Activated T-helper 2 cell treated with anti-CD3 and anti-CD28 coated beads, Interferon-gamma antibody, Interleukin-2, Interleukin-4, amounts not matched to agents 10 μg/mL and 5 μg/mL and 100 μg/mL, durations not matched to agents 14 hours and 24 hours and 36 hours (primary cell): ENCODE measurements around the gene EVX1. TPM values are rescaled to one million over a fixed set of nuclear protein-coding genes. Genes with fewer than 3 reads are reported as not detected.

Source experiments
- DNase-seq: peaks from one replicate; pipeline ENCODE4 v3.0.0; 2021; ENCODE audit warnings: low spot score
- H3K27ac Mint-ChIP-seq: one replicate; pipeline ENCODE4 v1.8.0; 2021; ENCODE audit warnings: mixed read lengths
- H3K27me3 Mint-ChIP-seq: one replicate; pipeline ENCODE4 v1.8.0; 2021; ENCODE audit warnings: low read depth, mixed read lengths
- H3K36me3 Mint-ChIP-seq: one replicate; pipeline ENCODE4 v1.8.0; 2021; ENCODE audit warnings: low read depth, mixed read lengths
- H3K4me1 Mint-ChIP-seq: one replicate; pipeline ENCODE4 v1.8.0; 2021; ENCODE audit warnings: low read depth, mixed read lengths
- H3K4me3 Mint-ChIP-seq: one replicate; pipeline ENCODE4 v1.8.0; 2021; ENCODE audit warnings: low read depth, mild to moderate bottlenecking, moderate library complexity, mixed read lengths
- H3K9me3 Mint-ChIP-seq: one replicate; pipeline ENCODE4 v1.8.0; 2021; ENCODE audit warnings: mixed read lengths
- intact Hi-C: fragments of 100-400 bp; cut with micrococcal nuclease; formaldehyde crosslinking; loops from one replicate; pipeline ENCODE4 v1.15.1; 2023
- total RNA-seq: library from RNA; stranded (reverse); gene quantifications from 2 replicates; pipeline ENCODE4 v1.2.3, GENCODE V29; 2022

The EVX1 gene
- total RNA-seq, 1 donor from 2014 or later = not detected

GRCh38 chr7:27200761-27201579 lies 41.6 kb upstream of the EVX1 start:
- DNase-seq = no peak
- intact Hi-C loops = loop anchor here (2.0 kb wide), 1 partner anchor 14 kb away; no protein-coding TSS in a partner anchor
- no peak overlapping the region for H3K27ac Mint-ChIP-seq

GRCh38 chr7:27201580-27202017 lies 41.0 kb upstream of the EVX1 start:
- DNase-seq = no peak
- peaks cover 4% of the 10 kb centered on the region for H3K4me1 Mint-ChIP-seq
- H3K4me3 Mint-ChIP-seq = no peak overlapping the region
- H3K36me3 Mint-ChIP-seq = no peaks in the 10 kb centered on the region
- intact Hi-C loops = loop anchor here (1.0 to 2.0 kb wide), 2 partner anchors 15 to 37 kb away; no protein-coding TSS in a partner anchor
- no peaks in the 10 kb centered on the region for H3K9me3 Mint-ChIP-seq
- no peak overlapping the region for H3K27ac Mint-ChIP-seq
- H3K27me3 Mint-ChIP-seq = peaks cover 83% of the 10 kb centered on the region

More at GRCh38 chr7:27200761-27201579, 41.6 kb upstream of the EVX1 start:
- Mint-ChIP-seq H3K4me3 (no peak overlapping the region), H3K9me3 (no peaks in the 10 kb centered on the region), H3K4me1 (peaks cover 6% of the 10 kb centered on the region), H3K36me3 (no peaks in the 10 kb centered on the region), H3K27me3 (peaks cover 83% of the 10 kb centered on the region)

GRCh38 chr7:27202018-27202861 lies 40.4 kb upstream of the EVX1 start:
- no peak overlapping the region for H3K27ac Mint-ChIP-seq
- intact Hi-C loops = loop anchor here (1.0 kb wide), 1 partner anchor 36 kb away; no protein-coding TSS in a partner anchor
- no peaks in the 10 kb centered on the region for H3K9me3 Mint-ChIP-seq
- H3K36me3 Mint-ChIP-seq = no peaks in the 10 kb centered on the region
- peaks cover 83% of the 10 kb centered on the region for H3K27me3 Mint-ChIP-seq
- no peak overlapping the region for H3K4me3 Mint-ChIP-seq
- DNase-seq = no peak
- H3K4me1 Mint-ChIP-seq = peaks cover 4% of the 10 kb centered on the region

GRCh38 chr7:27202862-27203134 lies 39.8 kb upstream of the EVX1 start:
- no peak overlapping the region for H3K4me3 Mint-ChIP-seq
- no peaks in the 10 kb centered on the region for H3K9me3 Mint-ChIP-seq
- peaks cover 4% of the 10 kb centered on the region for H3K4me1 Mint-ChIP-seq
- no peak for DNase-seq
- no peaks in the 10 kb centered on the region for H3K36me3 Mint-ChIP-seq
- intact Hi-C loops = loop anchor here (1.0 kb wide), 1 partner anchor 36 kb away; no protein-coding TSS in a partner anchor
- no peak overlapping the region for H3K27ac Mint-ChIP-seq
- peaks cover 83% of the 10 kb centered on the region for H3K27me3 Mint-ChIP-seq

GRCh38 chr7:27203365-27203953 lies 39.1 kb upstream of the EVX1 start:
- H3K27me3 Mint-ChIP-seq = peaks cover 81% of the 10 kb centered on the region
- no peak overlapping the region for H3K4me3 Mint-ChIP-seq
- intact Hi-C loops = no loop called here
- no peaks in the 10 kb centered on the region for H3K9me3 Mint-ChIP-seq
- H3K27ac Mint-ChIP-seq = no peak overlapping the region
- H3K4me1 Mint-ChIP-seq = peaks cover 4% of the 10 kb centered on the region
- DNase-seq = no peak
- no peaks in the 10 kb centered on the region for H3K36me3 Mint-ChIP-seq

GRCh38 chr7:27203964-27204594 lies 38.5 kb upstream of the EVX1 start:
- H3K36me3 Mint-ChIP-seq = no peaks in the 10 kb centered on the region
- no peaks in the 10 kb centered on the region for H3K9me3 Mint-ChIP-seq
- no peak for DNase-seq
- intact Hi-C loops = no loop called here
- peaks cover 4% of the 10 kb centered on the region for H3K4me1 Mint-ChIP-seq
- H3K27ac Mint-ChIP-seq = no peak overlapping the region
- peaks cover 80% of the 10 kb centered on the region for H3K27me3 Mint-ChIP-seq
- H3K4me3 Mint-ChIP-seq = no peak overlapping the region

GRCh38 chr7:27204851-27205322 lies 37.7 kb upstream of the EVX1 start:
- no peak overlapping the region for H3K4me3 Mint-ChIP-seq
- H3K4me1 Mint-ChIP-seq = peaks cover 4% of the 10 kb centered on the region
- peaks cover 85% of the 10 kb centered on the region for H3K27me3 Mint-ChIP-seq
- H3K27ac Mint-ChIP-seq = no peak overlapping the region
- no peak for DNase-seq
- no peaks in the 10 kb centered on the region for H3K9me3 Mint-ChIP-seq
- intact Hi-C loops = no loop called here
- H3K36me3 Mint-ChIP-seq = no peaks in the 10 kb centered on the region

GRCh38 chr7:27205325-27206280 lies 37.0 kb upstream of the EVX1 start:
- no peak overlapping the region for H3K4me3 Mint-ChIP-seq
- H3K4me1 Mint-ChIP-seq = peaks cover 4% of the 10 kb centered on the region
- DNase-seq = no peak
- no peak overlapping the region for H3K27ac Mint-ChIP-seq
- H3K27me3 Mint-ChIP-seq = peaks cover 88% of the 10 kb centered on the region
- no peaks in the 10 kb centered on the region for H3K9me3 Mint-ChIP-seq
- H3K36me3 Mint-ChIP-seq = no peaks in the 10 kb centered on the region
- intact Hi-C loops = no loop called here

GRCh38 chr7:27207348-27207985 lies 35.1 kb upstream of the EVX1 start:
- H3K27ac Mint-ChIP-seq = no peak overlapping the region
- H3K36me3 Mint-ChIP-seq = no peaks in the 10 kb centered on the region
- no peaks in the 10 kb centered on the region for H3K4me1 Mint-ChIP-seq
- no peaks in the 10 kb centered on the region for H3K9me3 Mint-ChIP-seq
- intact Hi-C loops = no loop called here
- H3K4me3 Mint-ChIP-seq = no peak overlapping the region
- H3K27me3 Mint-ChIP-seq = peaks cover 88% of the 10 kb centered on the region
- DNase-seq = no peak

GRCh38 chr7:27208998-27209397 lies 33.6 kb upstream of the EVX1 start:
- intact Hi-C loops = no loop called here
- peaks cover 82% of the 10 kb centered on the region for H3K27me3 Mint-ChIP-seq
- H3K36me3 Mint-ChIP-seq = no peaks in the 10 kb centered on the region
- no peaks in the 10 kb centered on the region for H3K4me1 Mint-ChIP-seq
- H3K9me3 Mint-ChIP-seq = no peaks in the 10 kb centered on the region
- H3K27ac Mint-ChIP-seq = no peak overlapping the region
- no peak for DNase-seq
- H3K4me3 Mint-ChIP-seq = no peak overlapping the region

GRCh38 chr7:27209933-27210440 lies 32.6 kb upstream of the EVX1 start:
- H3K9me3 Mint-ChIP-seq = no peaks in the 10 kb centered on the region
- DNase-seq = no peak
- no peak overlapping the region for H3K27ac Mint-ChIP-seq
- no peaks in the 10 kb centered on the region for H3K36me3 Mint-ChIP-seq
- no peaks in the 10 kb centered on the region for H3K4me1 Mint-ChIP-seq
- intact Hi-C loops = loop anchor here (5.0 kb wide), 3 partner anchors 367 to 812 kb away; no protein-coding TSS in a partner anchor
- H3K27me3 Mint-ChIP-seq = peaks cover 82% of the 10 kb centered on the region
- no peak overlapping the region for H3K4me3 Mint-ChIP-seq
